GM12873 (cell line): Measurements from ENCODE around the gene LAMC3.

ENCODE experiments used
- TF ChIP-seq, protein P1 (sequence below): IDR thresholded peaks from 2 replicates; pipeline ENCODE4 v1.5.1; 2012; ENCODE audit warnings: low read depth, mild to moderate bottlenecking, moderate library complexity, low read length, control low read depth; ENCODE audit not compliant: insufficient read depth; ENCODE audit errors: missing control alignments

The LAMC3 gene

DNA sequence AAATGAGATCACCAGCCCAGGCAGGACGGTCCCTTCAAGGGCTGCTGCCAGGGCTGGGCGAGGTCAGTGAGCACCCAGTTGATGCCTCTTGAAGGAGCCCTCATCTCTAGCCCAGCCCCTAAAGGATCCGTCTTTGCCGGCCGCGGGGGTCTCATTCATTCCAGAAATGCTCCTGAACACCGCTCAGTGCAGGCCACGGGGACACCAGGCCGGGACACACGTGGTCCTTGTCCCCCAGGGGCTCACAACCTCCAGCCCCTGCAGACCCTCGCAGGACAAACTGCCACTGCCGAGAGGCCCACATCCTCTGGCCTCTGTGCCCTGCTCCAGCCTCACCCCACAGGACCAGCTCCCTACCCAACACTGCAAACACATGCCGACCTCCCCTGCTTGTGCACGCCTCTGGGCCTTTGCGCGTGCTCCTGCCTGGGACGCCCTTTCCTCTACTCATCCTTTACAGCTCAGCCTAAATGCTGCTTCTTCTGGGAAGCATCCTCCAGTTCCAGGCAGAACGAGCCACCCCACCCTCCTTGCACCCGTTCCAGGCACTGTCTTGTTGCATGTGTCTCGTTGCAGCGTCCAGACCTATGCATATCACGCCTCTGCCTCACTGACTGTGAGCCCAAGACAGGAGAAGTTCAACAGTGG, 10.3 kb upstream of the LAMC3 start:
- TF ChIP-seq, protein P1, sequence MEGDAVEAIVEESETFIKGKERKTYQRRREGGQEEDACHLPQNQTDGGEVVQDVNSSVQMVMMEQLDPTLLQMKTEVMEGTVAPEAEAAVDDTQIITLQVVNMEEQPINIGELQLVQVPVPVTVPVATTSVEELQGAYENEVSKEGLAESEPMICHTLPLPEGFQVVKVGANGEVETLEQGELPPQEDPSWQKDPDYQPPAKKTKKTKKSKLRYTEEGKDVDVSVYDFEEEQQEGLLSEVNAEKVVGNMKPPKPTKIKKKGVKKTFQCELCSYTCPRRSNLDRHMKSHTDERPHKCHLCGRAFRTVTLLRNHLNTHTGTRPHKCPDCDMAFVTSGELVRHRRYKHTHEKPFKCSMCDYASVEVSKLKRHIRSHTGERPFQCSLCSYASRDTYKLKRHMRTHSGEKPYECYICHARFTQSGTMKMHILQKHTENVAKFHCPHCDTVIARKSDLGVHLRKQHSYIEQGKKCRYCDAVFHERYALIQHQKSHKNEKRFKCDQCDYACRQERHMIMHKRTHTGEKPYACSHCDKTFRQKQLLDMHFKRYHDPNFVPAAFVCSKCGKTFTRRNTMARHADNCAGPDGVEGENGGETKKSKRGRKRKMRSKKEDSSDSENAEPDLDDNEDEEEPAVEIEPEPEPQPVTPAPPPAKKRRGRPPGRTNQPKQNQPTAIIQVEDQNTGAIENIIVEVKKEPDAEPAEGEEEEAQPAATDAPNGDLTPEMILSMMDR = no peak

GRCh38 chr9:130999245-130999623, 9.7 kb upstream of the LAMC3 start:
- TF ChIP-seq, protein P1 = no peak

DNA sequence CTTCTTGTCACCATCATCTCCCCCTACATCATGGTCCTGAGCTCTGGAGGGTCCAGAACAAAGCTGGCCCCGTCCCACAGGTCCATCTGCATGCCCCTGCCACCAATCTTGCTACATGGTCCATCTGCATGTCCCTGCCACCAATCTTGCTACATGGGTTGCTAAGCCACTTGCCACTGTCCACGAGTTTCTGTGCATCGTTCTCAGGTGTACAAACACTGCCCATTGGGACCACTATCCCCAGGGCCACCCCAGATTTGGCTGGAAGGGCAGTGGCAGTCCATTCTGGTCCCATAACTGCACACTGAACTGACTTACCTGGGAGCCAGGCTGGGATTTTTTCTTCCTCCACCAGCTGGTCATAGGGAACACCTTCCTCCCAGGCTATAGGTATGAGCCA, 8.0 kb upstream of the LAMC3 start:
- TF ChIP-seq, protein P1 = no peak

DNA sequence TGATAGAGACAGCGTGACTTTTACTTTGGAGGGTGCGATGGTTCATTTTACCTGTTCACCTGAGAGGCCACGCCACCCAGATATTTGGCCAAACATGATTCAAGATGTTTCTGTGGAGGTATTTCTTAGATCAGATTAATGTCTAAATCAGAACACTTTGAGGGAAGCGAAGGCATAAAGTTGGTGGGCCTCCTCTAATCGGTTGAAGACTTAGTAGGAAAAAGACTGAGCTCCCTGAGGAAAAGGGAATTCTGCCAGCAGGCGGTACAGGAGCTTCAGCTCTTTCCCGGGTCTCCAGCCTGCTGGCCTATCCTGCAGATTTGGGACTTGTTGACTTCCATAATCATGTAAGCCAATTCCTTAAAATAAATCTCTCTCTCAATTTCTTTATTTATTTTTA, 7.0 kb upstream of the LAMC3 start:
- TF ChIP-seq, protein P1 = no peak

DNA sequence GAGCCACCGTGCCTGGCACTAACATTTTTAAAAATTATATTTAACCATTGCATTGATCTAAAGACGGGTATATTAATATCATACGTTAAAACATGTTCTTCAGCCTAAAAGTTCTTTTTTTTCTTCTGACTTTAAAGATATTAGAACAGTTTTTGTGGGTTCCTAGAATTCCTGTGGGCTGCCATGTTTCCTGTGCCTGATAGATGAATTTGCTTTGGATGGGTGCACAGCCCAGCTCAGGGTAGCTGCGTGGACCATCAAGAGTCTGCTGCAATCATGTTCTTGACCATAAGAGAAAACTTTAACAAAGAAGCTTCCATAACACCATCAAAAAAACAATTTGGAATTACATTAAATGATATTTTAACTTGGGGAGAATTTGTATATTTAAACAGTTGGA, 2.4 kb upstream of the LAMC3 start:
- TF ChIP-seq, protein P1 = no peak

DNA sequence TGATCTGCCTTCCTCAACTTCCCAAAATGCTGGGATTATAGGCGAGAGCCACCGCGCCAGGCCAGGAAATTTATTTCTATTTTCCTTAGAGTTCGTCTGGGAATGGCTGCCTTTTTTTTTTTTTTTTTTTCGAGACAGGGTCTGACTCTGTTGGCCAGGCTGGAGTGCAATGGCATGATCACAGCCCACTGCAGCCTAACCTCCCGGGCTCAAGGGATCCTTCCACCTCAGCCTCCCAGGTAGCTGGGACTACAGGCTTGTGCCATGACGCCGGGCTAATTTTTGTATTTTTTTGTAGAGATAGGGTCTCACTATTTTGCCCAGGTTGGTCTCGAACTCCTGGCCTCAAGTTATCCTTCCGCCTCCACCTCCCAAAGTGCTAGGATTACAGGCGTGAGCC, 888 bp upstream of the LAMC3 start:
- TF ChIP-seq, protein P1 = no peak

- TF ChIP-seq, protein P1 = no peak
Measured at GRCh38 chr9:131008563-131008908, 438 bp upstream of the LAMC3 start.
